WTC11 (cell line): ENCODE results near the gene ATP8B4. TPM values are rescaled to one million over a fixed set of nuclear protein-coding genes. Genes with fewer than 3 reads are reported as not detected.

ENCODE experiments used
- ATAC-seq: fragments of 200-7000 bp; cut with Tn5 transposase; 2 replicates; pipeline ENCODE4 v1.10.0; 2021; ENCODE audit warnings: mild to moderate bottlenecking, moderate library complexity
- CTCF ChIA-PET: fragments of 300-600 bp; sonication (Branson Sonifier 250); formaldehyde crosslinking; loops from one replicate; lab custom pipeline; 2021; ENCODE audit warnings: antibody characterized with exemption; lab: Charles Lee
- POLR2A ChIA-PET: fragments of 350-600 bp; sonication (Branson Sonifier 250); formaldehyde crosslinking; loops from one replicate; lab custom pipeline; 2021; ENCODE audit warnings: antibody characterized with exemption; lab: Charles Lee
- DNase-seq: peaks from one replicate; pipeline ENCODE4 v3.0.0; 2021; ENCODE audit warnings: low spot score
- H3K27ac Mint-ChIP-seq: 2 replicates; pipeline ENCODE4 v1.8.0; 2021; ENCODE audit warnings: mixed read lengths
- H3K27me3 Mint-ChIP-seq: 2 replicates; pipeline ENCODE4 v1.8.0; 2021; ENCODE audit warnings: low read depth, mild to moderate bottlenecking, moderate library complexity, mixed read lengths
- H3K36me3 Mint-ChIP-seq: 2 replicates; pipeline ENCODE4 v1.8.0; 2021; ENCODE audit warnings: mixed read lengths
- H3K4me1 Mint-ChIP-seq: 2 replicates; pipeline ENCODE4 v1.8.0; 2022; ENCODE audit warnings: mixed read lengths
- H3K4me3 Mint-ChIP-seq: 2 replicates; pipeline ENCODE4 v1.8.0; 2021; ENCODE audit warnings: mild to moderate bottlenecking, moderate library complexity, mixed read lengths
- H3K9me3 Mint-ChIP-seq: 2 replicates; pipeline ENCODE4 v1.8.0; 2021; ENCODE audit warnings: mixed read lengths
- ATF1 ChIP-seq: sonication (generic); formaldehyde crosslinking; IDR thresholded peaks from 2 replicates; pipeline ENCODE4 v1.8.1; 2023; ENCODE audit warnings: mild to moderate bottlenecking, moderate library complexity, missing genetic modification reagents
- ATF3 ChIP-seq: sonication (generic); formaldehyde crosslinking; conservative IDR thresholded peaks from 2 replicates; pipeline ENCODE4 v1.8.1; 2022; ENCODE audit warnings: mild to moderate bottlenecking, missing genetic modification reagents
- CREB1 ChIP-seq: sonication (generic); formaldehyde crosslinking; IDR thresholded peaks from 2 replicates; pipeline ENCODE4 v1.8.0; 2023; ENCODE audit warnings: mild to moderate bottlenecking, missing genetic modification reagents
- ESRRA ChIP-seq: sonication (generic); formaldehyde crosslinking; IDR thresholded peaks from 2 replicates; pipeline ENCODE4 v1.8.1; 2022; ENCODE audit warnings: mild to moderate bottlenecking, missing genetic modification reagents, borderline replicate concordance
- FOXJ3 ChIP-seq: sonication (generic); formaldehyde crosslinking; IDR thresholded peaks from 2 replicates; pipeline ENCODE4 v1.9.0; 2021; ENCODE audit warnings: missing genetic modification reagents, mild to moderate bottlenecking, borderline replicate concordance
- FOXK1 ChIP-seq: sonication (generic); formaldehyde crosslinking; IDR thresholded peaks from 2 replicates; pipeline ENCODE4 v1.8.0; 2022; ENCODE audit warnings: mild to moderate bottlenecking, moderate library complexity, missing genetic modification reagents
- NFYB ChIP-seq: sonication (generic); formaldehyde crosslinking; conservative IDR thresholded peaks from 2 replicates; pipeline ENCODE4 v1.8.0; 2022; ENCODE audit warnings: low read depth, missing genetic modification reagents
- SMAD3 ChIP-seq: sonication (generic); formaldehyde crosslinking; IDR thresholded peaks from 2 replicates; pipeline ENCODE4 v1.8.0; 2022; ENCODE audit warnings: missing genetic modification reagents, mild to moderate bottlenecking, borderline replicate concordance
- TEAD4 ChIP-seq: sonication (generic); formaldehyde crosslinking; IDR thresholded peaks from 2 replicates; pipeline ENCODE4 v1.8.0; 2022; ENCODE audit warnings: mild to moderate bottlenecking, missing genetic modification reagents
- ZNF219 ChIP-seq: sonication (generic); formaldehyde crosslinking; IDR thresholded peaks from 2 replicates; pipeline ENCODE4 v1.8.0; 2023; ENCODE audit warnings: missing genetic modification reagents, mild to moderate bottlenecking, borderline replicate concordance
- ZNF232 ChIP-seq: sonication (generic); formaldehyde crosslinking; IDR thresholded peaks from 2 replicates; pipeline ENCODE4 v1.8.0; 2022; ENCODE audit warnings: mild to moderate bottlenecking, missing genetic modification reagents
- ZNF263 ChIP-seq: sonication (generic); formaldehyde crosslinking; IDR thresholded peaks from 2 replicates; pipeline ENCODE4 v1.8.1; 2022; ENCODE audit warnings: low read depth, mild to moderate bottlenecking, moderate library complexity, missing genetic modification reagents
- ZNF396 ChIP-seq: fragments of 250-450 bp; sonication (Bioruptor Pico); IDR thresholded peaks from 2 replicates; pipeline ENCODE4 v1.8.0; 2021; ENCODE audit warnings: mild to moderate bottlenecking, moderate library complexity, borderline replicate concordance
- ZNF416 ChIP-seq: fragments of 250-450 bp; sonication (Bioruptor Pico); IDR thresholded peaks from 2 replicates; pipeline ENCODE4 v1.9.0; 2021; ENCODE audit warnings: mild to moderate bottlenecking, inconsistent platforms
- total RNA-seq: library from RNA; stranded (reverse); gene quantifications from 3 replicates; pipeline ENCODE4 v1.2.3, GENCODE V29; 2021
- TF ChIP-seq, protein P1 (sequence below): sonication (generic); formaldehyde crosslinking; IDR thresholded peaks from 2 replicates; pipeline ENCODE4 v1.8.1; 2023; ENCODE audit warnings: mild to moderate bottlenecking, moderate library complexity, missing genetic modification reagents
- TF ChIP-seq, protein P2 (sequence below): fragments of 250-450 bp; sonication (Bioruptor Pico); IDR thresholded peaks from 2 replicates; pipeline ENCODE4 v1.9.0; 2021; ENCODE audit warnings: mild to moderate bottlenecking
- TF ChIP-seq, protein P3 (sequence below): sonication (generic); formaldehyde crosslinking; IDR thresholded peaks from 2 replicates; pipeline ENCODE4 v1.8.1; 2022; ENCODE audit warnings: missing genetic modification reagents, borderline replicate concordance
- TF ChIP-seq, protein P4 (sequence below): fragments of 250-450 bp; sonication (Bioruptor Pico); IDR thresholded peaks from 2 replicates; pipeline ENCODE4 v2.1.2; 2022; ENCODE audit warnings: mild to moderate bottlenecking, moderate library complexity
- TF ChIP-seq, protein P5 (sequence below): sonication (generic); formaldehyde crosslinking; IDR thresholded peaks from 2 replicates; pipeline ENCODE4 v1.8.1; 2023; ENCODE audit warnings: mild to moderate bottlenecking, missing genetic modification reagents, moderate library complexity

Gene ATP8B4
- total RNA-seq, 1 experiment from 2014 or later = 0.37 TPM

DNA sequence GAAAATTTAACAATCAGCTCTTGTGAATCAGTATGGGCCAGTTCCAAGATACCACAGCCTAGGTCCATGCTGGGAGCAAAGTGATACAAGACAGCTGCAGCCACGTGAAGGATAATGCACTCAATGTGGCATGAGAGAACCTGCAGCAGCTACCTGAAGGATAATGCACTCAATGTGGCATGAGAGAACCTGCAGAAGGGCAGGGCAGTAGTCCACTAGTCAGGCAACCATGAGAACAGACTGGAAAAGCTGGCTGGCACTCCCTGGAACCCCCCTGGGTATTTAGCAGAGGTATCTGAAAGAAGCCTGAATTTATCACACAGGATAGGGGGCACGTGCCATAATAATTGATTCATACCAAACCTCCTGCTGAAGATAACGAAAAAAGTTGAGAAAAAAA, 237.6 kb downstream of the ATP8B4 start (continued):
- TF ChIP-seq, protein P1, sequence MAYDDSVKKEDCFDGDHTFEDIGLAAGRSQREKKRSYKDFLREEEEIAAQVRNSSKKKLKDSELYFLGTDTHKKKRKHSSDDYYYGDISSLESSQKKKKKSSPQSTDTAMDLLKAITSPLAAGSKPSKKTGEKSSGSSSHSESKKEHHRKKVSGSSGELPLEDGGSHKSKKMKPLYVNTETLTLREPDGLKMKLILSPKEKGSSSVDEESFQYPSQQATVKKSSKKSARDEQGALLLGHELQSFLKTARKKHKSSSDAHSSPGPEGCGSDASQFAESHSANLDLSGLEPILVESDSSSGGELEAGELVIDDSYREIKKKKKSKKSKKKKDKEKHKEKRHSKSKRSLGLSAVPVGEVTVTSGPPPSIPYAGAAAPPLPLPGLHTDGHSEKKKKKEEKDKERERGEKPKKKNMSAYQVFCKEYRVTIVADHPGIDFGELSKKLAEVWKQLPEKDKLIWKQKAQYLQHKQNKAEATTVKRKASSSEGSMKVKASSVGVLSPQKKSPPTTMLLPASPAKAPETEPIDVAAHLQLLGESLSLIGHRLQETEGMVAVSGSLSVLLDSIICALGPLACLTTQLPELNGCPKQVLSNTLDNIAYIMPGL (CRISPR knock-in tag) = no peak
- TF ChIP-seq, all 79 proteins: peak for 0

- no peak for ATAC-seq
Observed at GRCh38 chr15:49877873-49878521, 241.0 kb downstream of the ATP8B4 start.

More at GRCh38 chr15:49877873-49878521, 241.0 kb downstream of the ATP8B4 start:
- peaks cover 13% of the 10 kb centered on the region for H3K4me1 Mint-ChIP-seq
- H3K36me3 Mint-ChIP-seq = no peaks in the 10 kb centered on the region
- H3K9me3 Mint-ChIP-seq = no peaks in the 10 kb centered on the region
- no peak overlapping the region for H3K27ac Mint-ChIP-seq
- TF ChIP-seq ZNF396 (no peak), ATF1 (CRISPR knock-in tag) (no peak), SMAD3 (CRISPR knock-in tag) (no peak), ZNF416 (CRISPR knock-in tag) (no peak), ESRRA (CRISPR knock-in tag) (no peak), ZNF263 (CRISPR knock-in tag) (no peak), NFYB (CRISPR knock-in tag) (no peak), CREB1 (CRISPR knock-in tag) (no peak), FOXK1 (no peak), ATF3 (CRISPR knock-in tag) (no peak), ZNF219 (CRISPR knock-in tag) (no peak), TEAD4 (no peak), ZNF232 (no peak), FOXJ3 (CRISPR knock-in tag) (no peak)
- TF ChIP-seq, protein P2, sequence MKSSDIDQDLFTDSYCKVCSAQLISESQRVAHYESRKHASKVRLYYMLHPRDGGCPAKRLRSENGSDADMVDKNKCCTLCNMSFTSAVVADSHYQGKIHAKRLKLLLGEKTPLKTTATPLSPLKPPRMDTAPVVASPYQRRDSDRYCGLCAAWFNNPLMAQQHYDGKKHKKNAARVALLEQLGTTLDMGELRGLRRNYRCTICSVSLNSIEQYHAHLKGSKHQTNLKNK (CRISPR knock-in tag) = no peak
- TF ChIP-seq, protein P1 (CRISPR knock-in tag) = no peak
- TF ChIP-seq, protein P3, sequence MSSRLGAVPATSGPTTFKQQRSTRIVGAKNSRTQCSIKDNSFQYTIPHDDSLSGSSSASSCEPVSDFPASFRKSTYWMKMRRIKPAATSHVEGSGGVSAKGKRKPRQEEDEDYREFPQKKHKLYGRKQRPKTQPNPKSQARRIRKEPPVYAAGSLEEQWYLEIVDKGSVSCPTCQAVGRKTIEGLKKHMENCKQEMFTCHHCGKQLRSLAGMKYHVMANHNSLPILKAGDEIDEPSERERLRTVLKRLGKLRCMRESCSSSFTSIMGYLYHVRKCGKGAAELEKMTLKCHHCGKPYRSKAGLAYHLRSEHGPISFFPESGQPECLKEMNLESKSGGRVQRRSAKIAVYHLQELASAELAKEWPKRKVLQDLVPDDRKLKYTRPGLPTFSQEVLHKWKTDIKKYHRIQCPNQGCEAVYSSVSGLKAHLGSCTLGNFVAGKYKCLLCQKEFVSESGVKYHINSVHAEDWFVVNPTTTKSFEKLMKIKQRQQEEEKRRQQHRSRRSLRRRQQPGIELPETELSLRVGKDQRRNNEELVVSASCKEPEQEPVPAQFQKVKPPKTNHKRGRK (CRISPR knock-in tag) = no peak
- TF ChIP-seq, protein P4, sequence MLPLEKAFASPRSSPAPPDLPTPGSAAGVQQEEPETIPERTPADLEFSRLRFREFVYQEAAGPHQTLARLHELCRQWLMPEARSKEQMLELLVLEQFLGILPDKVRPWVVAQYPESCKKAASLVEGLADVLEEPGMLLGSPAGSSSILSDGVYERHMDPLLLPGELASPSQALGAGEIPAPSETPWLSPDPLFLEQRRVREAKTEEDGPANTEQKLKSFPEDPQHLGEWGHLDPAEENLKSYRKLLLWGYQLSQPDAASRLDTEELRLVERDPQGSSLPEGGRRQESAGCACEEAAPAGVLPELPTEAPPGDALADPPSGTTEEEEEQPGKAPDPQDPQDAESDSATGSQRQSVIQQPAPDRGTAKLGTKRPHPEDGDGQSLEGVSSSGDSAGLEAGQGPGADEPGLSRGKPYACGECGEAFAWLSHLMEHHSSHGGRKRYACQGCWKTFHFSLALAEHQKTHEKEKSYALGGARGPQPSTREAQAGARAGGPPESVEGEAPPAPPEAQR (CRISPR knock-in tag) = no peak
- TF ChIP-seq, protein P5, sequence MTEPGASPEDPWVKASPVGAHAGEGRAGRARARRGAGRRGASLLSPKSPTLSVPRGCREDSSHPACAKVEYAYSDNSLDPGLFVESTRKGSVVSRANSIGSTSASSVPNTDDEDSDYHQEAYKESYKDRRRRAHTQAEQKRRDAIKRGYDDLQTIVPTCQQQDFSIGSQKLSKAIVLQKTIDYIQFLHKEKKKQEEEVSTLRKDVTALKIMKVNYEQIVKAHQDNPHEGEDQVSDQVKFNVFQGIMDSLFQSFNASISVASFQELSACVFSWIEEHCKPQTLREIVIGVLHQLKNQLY = no peak
- DNase-seq = no peak
- CTCF ChIA-PET = interaction anchor here (0.9 to 3.9 kb wide), 14 partner anchors 23 to 438 kb away, joined by 3 to 114 read pairs (median 10); partner anchors contain the start of gene SLC27A2
- H3K4me3 Mint-ChIP-seq = no peak overlapping the region
- H3K27me3 Mint-ChIP-seq = no peaks in the 10 kb centered on the region
- POLR2A ChIA-PET = interaction anchor here (1.9 kb wide), 1 partner anchor 126 kb away, joined by 9 read pairs; no protein-coding TSS in a partner anchor
